HepG2 (cell line): ENCODE data around the gene VWA7. TPM values are rescaled to one million over a fixed set of nuclear protein-coding genes. Genes with fewer than 3 reads are reported as not detected.

ENCODE experiments used
- ARNT2 ChIP-seq: sonication (generic); formaldehyde crosslinking; IDR thresholded peaks from 2 replicates; pipeline ENCODE4 v1.8.0; 2022; ENCODE audit warnings: mild to moderate bottlenecking, low read depth, missing genetic modification reagents, moderate library complexity
- BCL6 ChIP-seq: IDR thresholded peaks from 2 replicates; pipeline ENCODE4 v1.6.1; 2016; ENCODE audit warnings: missing genetic modification reagents, missing compliant biosample characterization
- FOXM1 ChIP-seq: sonication (generic); formaldehyde crosslinking; IDR thresholded peaks from 2 replicates; pipeline ENCODE4 v1.5.0; 2020; ENCODE audit warnings: missing genetic modification reagents
- HMG20A ChIP-seq: IDR thresholded peaks from 2 replicates; pipeline ENCODE4 v1.6.1; 2016; ENCODE audit warnings: borderline replicate concordance
- HNRNPLL ChIP-seq: fragments of 200-400 bp; formaldehyde crosslinking; IDR thresholded peaks from 2 replicates; pipeline ENCODE4 v1.6.1; 2017; ENCODE audit warnings: mild to moderate bottlenecking, low read depth, low read length; ENCODE audit not compliant: poor library complexity, severe bottlenecking
- KDM5B ChIP-seq: sonication (generic); formaldehyde crosslinking; IDR thresholded peaks from 2 replicates; pipeline ENCODE4 v1.4.0; 2020; ENCODE audit warnings: missing genetic modification reagents, mild to moderate bottlenecking, borderline replicate concordance
- MED1 ChIP-seq: sonication (generic); formaldehyde crosslinking; IDR thresholded peaks from 2 replicates; pipeline ENCODE4 v1.4.0; 2020; ENCODE audit warnings: missing genetic modification reagents
- MLX ChIP-seq: IDR thresholded peaks from 2 replicates; pipeline ENCODE4 v1.6.1; 2016
- NR2F1 ChIP-seq, 2 experiments: fragments of 450-650 bp in 1 of 2; formaldehyde crosslinking in 1 of 2; IDR thresholded peaks; 2 replicates each; pipeline versions ENCODE4 v1.5.0 to v1.6.1; 2016 to 2020; ENCODE audit warnings: mild to moderate bottlenecking in 1 of 2, missing compliant biosample characterization in 1 of 2, missing genetic modification reagents in 1 of 2, moderate library complexity in 1 of 2
- SOX6 ChIP-seq, 2 experiments: fragments of 450-650 bp in 1 of 2; sonication (generic) in 1 of 2; formaldehyde crosslinking in 1 of 2; IDR thresholded peaks; 2 replicates each; pipeline versions ENCODE4 v1.4.0 to v1.6.1; 2017 to 2020; ENCODE audit warnings: antibody characterized with exemption in 1 of 2, mild to moderate bottlenecking in 1 of 2, missing genetic modification reagents in 1 of 2
- SRY ChIP-seq: sonication (generic); formaldehyde crosslinking; IDR thresholded peaks from 2 replicates; pipeline ENCODE4 v1.8.0; 2022; ENCODE audit warnings: mild to moderate bottlenecking, missing genetic modification reagents
- ZFP36L1 ChIP-seq: sonication (generic); formaldehyde crosslinking; IDR thresholded peaks from 2 replicates; pipeline ENCODE4 v1.8.0; 2022; ENCODE audit warnings: mild to moderate bottlenecking, missing genetic modification reagents, moderate library complexity
- ZNF263 ChIP-seq: sonication (generic); formaldehyde crosslinking; IDR thresholded peaks from 2 replicates; pipeline ENCODE4 v1.4.0; 2020; ENCODE audit warnings: missing genetic modification reagents
- ZNF333 ChIP-seq: sonication (generic); formaldehyde crosslinking; IDR thresholded peaks from 2 replicates; pipeline ENCODE4 v1.4.0; 2020; ENCODE audit warnings: mild to moderate bottlenecking, missing genetic modification reagents, borderline replicate concordance
- ZNF343 ChIP-seq: sonication (generic); formaldehyde crosslinking; IDR thresholded peaks from 2 replicates; pipeline ENCODE4 v1.4.0; 2020; ENCODE audit warnings: mild to moderate bottlenecking, missing genetic modification reagents
- ZNF432 ChIP-seq: sonication (generic); formaldehyde crosslinking; IDR thresholded peaks from 2 replicates; pipeline ENCODE4 v1.5.0; 2020; ENCODE audit warnings: missing genetic modification reagents, mild to moderate bottlenecking, borderline replicate concordance
- ZNF501 ChIP-seq: sonication (generic); formaldehyde crosslinking; IDR thresholded peaks from 2 replicates; pipeline ENCODE4 v1.5.1; 2020; ENCODE audit warnings: mild to moderate bottlenecking, moderate library complexity, missing genetic modification reagents
- ZNF572 ChIP-seq: sonication (generic); formaldehyde crosslinking; IDR thresholded peaks from 2 replicates; pipeline ENCODE4 v1.5.1; 2020; ENCODE audit warnings: mild to moderate bottlenecking, missing genetic modification reagents
- ZNF703 ChIP-seq: sonication (generic); formaldehyde crosslinking; IDR thresholded peaks from 2 replicates; pipeline ENCODE4 v1.5.1; 2020; ENCODE audit warnings: missing genetic modification reagents, mild to moderate bottlenecking, moderate library complexity, borderline replicate concordance
- polyA plus RNA-seq, 8 experiments: library from polyadenylated mRNA; depleted of rRNA in 3 of 8; stranded (reverse) in 7 of 8; unstranded in 1 of 8; fragments of >200 nt; fragmentation: Illumina TruSeq in 4 of 8; extraction: Trizol in 4 of 8; gene quantifications; 2 replicates each; pipeline versions ENCODE4 v1.2.1 to v1.2.3, GENCODE V29; 2011 to 2016; ENCODE audit warnings: low read depth in 4 of 8, missing spikeins in 1 of 8, mixed read lengths in 1 of 8; ENCODE audit not compliant: insufficient read depth in 1 of 8
- total RNA-seq, 5 experiments: library from RNA; depleted of rRNA; stranded (reverse); fragments of >200 nt; fragmentation: Illumina TruSeq; extraction: Trizol; gene quantifications; 2 replicates each; pipeline ENCODE4 v1.2.3, GENCODE V29; 2016; ENCODE audit warnings: low read depth in 1 of 5
- TF ChIP-seq, protein P1 (sequence below): sonication (generic); formaldehyde crosslinking; IDR thresholded peaks from 2 replicates; pipeline ENCODE4 v1.4.0; 2020; ENCODE audit warnings: missing genetic modification reagents
- TF ChIP-seq, protein P2 (sequence below): sonication (generic); formaldehyde crosslinking; IDR thresholded peaks from 2 replicates; pipeline ENCODE4 v1.4.0; 2020; ENCODE audit warnings: mild to moderate bottlenecking, missing genetic modification reagents

Gene VWA7
- total and polyA plus RNA-seq, 2 of the 13 experiments (the other 11 are each of a cell fraction or from before 2014, with no cell fraction given) = 0.86 to 3.3 TPM

DNA sequence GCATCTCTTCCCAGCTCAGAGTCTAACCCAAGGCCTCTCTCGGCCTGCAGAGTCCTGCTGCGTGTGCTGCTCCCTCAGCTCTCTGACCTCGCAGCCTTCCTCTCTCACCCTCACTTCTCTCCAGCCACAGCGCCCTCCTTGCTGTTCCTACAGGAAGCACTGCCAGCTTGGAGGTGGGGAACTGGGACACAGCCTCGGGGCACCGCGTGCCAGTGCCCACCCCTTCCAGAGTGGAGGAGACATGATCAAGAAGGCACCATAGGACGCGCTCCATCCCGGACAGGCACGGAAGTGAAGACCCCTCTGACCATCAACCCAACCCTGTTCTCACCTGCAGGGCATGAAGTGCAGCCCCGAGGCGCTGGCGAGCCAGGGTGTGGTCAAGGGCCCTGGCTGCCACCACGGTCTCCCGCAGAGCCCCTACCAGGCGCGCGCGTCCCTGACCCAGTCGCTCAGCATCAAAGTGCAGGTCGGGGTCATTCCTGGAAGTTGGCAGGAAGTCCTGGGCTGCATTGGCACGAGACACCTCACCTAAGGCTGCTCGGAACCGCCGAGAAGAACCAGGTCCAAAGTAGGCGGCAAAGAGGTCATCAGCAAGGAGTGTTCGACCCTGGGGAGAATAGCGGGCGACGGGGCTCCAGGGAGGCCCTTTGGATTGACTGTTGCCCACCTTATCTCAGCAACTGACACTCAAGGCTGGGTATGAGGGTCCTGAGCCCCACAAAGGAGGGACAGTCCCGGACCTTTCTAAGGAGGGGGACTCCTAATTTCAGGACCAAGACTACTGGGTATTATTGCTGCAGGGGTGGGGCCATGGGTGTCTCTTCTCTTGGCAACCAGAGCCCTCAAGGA is 1.3 kb downstream of the VWA7 start (continued):
- TF ChIP-seq, protein P1, sequence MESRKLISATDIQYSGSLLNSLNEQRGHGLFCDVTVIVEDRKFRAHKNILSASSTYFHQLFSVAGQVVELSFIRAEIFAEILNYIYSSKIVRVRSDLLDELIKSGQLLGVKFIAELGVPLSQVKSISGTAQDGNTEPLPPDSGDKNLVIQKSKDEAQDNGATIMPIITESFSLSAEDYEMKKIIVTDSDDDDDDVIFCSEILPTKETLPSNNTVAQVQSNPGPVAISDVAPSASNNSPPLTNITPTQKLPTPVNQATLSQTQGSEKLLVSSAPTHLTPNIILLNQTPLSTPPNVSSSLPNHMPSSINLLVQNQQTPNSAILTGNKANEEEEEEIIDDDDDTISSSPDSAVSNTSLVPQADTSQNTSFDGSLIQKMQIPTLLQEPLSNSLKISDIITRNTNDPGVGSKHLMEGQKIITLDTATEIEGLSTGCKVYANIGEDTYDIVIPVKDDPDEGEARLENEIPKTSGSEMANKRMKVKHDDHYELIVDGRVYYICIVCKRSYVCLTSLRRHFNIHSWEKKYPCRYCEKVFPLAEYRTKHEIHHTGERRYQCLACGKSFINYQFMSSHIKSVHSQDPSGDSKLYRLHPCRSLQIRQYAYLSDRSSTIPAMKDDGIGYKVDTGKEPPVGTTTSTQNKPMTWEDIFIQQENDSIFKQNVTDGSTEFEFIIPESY (CRISPR knock-in tag) = peak; percentile 53; the same call in 1 of the 2 replicates
- TF ChIP-seq ZNF263 (no peak), ARNT2 (CRISPR knock-in tag) (0 out of 2 replicates have a peak, but pooled peaks have one; percentile 49), MED1 (CRISPR knock-in tag) (no peak), ZNF333 (CRISPR knock-in tag) (peak; percentile 49; the same call in 1 of the 2 replicates), MLX (CRISPR knock-in tag) (no peak), ZNF501 (CRISPR knock-in tag) (0 out of 2 replicates have a peak, but pooled peaks have one; percentile 16), ZFP36L1 (no peak), ZNF343 (0 out of 2 replicates have a peak, but pooled peaks have one; percentile 6), SRY (0 out of 2 replicates have a peak, but pooled peaks have one; percentile 34), FOXM1 (CRISPR knock-in tag) (no peak), KDM5B (CRISPR knock-in tag) (peak; percentile 70; the same call in 1 of the 2 replicates), BCL6 (CRISPR knock-in tag) (peak; percentile 97), ZNF572 (CRISPR knock-in tag) (peak; percentile 88; the same call in 1 of the 2 replicates), HMG20A (CRISPR knock-in tag) (0 out of 2 replicates have a peak, but pooled peaks have one; percentile 19), ZNF703 (CRISPR knock-in tag) (no peak), HNRNPLL (peak; percentile 18), SOX6 (IDR thresholded peaks at IDR 0.05) (no peak), SOX6 (CRISPR knock-in tag; IDR thresholded peaks at IDR 0.05) (0 out of 2 replicates have a peak, but pooled peaks have one; percentile 9), ZNF432 (CRISPR knock-in tag) (no peak), NR2F1 (CRISPR knock-in tag; IDR thresholded peaks at IDR 0.05) (peak; percentile 25 to 72; a peak in 2 of 4 replicates)
- TF ChIP-seq, protein P2, sequence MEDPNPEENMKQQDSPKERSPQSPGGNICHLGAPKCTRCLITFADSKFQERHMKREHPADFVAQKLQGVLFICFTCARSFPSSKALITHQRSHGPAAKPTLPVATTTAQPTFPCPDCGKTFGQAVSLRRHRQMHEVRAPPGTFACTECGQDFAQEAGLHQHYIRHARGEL (CRISPR knock-in tag) = 0 out of 2 replicates have a peak, but pooled peaks have one; percentile 42
